GM12878 (cell line): ENCODE measurements around the gene COG4. TPM values are rescaled to one million over a fixed set of nuclear protein-coding genes. Genes with fewer than 3 reads are reported as not detected.

Experiments used
- ATAC-seq: fragments of 200-7000 bp; cut with Tn5 transposase; 3 replicates; pipeline ENCODE4 v1.9.1; 2020; ENCODE audit warnings: mild to moderate bottlenecking, moderate library complexity
- BruUV-seq: library from RNA; stranded (reverse); fragments of 400-500 nt; replicated peaks from 2 replicates; lab custom pipeline; 2021; lab: Mats Ljungman, UMichigan
- CTCF ChIA-PET: fragments of 300-600 bp; sonication (Branson Sonifier 250); formaldehyde crosslinking; extraction: SDS; loops from one replicate; lab custom pipeline; 2021; ENCODE audit warnings: inconsistent platforms; lab: Yijun Ruan, JAX
- POLR2A ChIA-PET: fragments of 350-600 bp; formaldehyde crosslinking; extraction: SDS; loops from one replicate; lab custom pipeline; 2021; ENCODE audit warnings: inconsistent platforms; lab: Charles Lee
- RAD21 ChIA-PET: fragments of 300-600 bp; sonication (Branson Sonifier 250); formaldehyde crosslinking; loops from one replicate; lab custom pipeline; 2023; ENCODE audit warnings: antibody characterized with exemption; ENCODE audit not compliant: unreplicated experiment; lab: Charles Lee
- SMC1A ChIA-PET: fragments of 300-600 bp; sonication (Branson Sonifier 250); formaldehyde crosslinking; loops from one replicate; lab custom pipeline; 2023; ENCODE audit not compliant: unreplicated experiment, uncharacterized antibody; lab: Charles Lee
- DNase-seq: peaks from one replicate; pipeline ENCODE4 v3.0.0-alpha.2; 2011; ENCODE audit warnings: low read depth, low spot score
- FAIRE-seq: peaks from 3 replicates; lab custom pipeline; 2011; peaks lifted over from hg19 to GRCh38; lab: Jason Lieb, UNC
- H2AFZ ChIP-seq: 2 replicates; pipeline ENCODE4 v1.6.0; 2011; ENCODE audit warnings: low read depth, low read length, control low read depth; ENCODE audit not compliant: control insufficient read depth
- H3K27ac ChIP-seq: 2 replicates; pipeline ENCODE4 v1.5.1; 2011; ENCODE audit warnings: control low read depth; ENCODE audit not compliant: control insufficient read depth, insufficient read depth
- H3K27me3 ChIP-seq, 2 experiments: replicated peaks in 1 of 2; 2 replicates each; pipeline versions ENCODE4 v1.6.0 to v1.6.1; 2011; ENCODE audit warnings: low read length in 1 of 2; ENCODE audit not compliant: control insufficient read depth in 2 of 2, insufficient read depth in 2 of 2
- H3K36me3 ChIP-seq, 2 experiments: 2 replicates each; pipeline ENCODE4 v1.5.1; 2011; ENCODE audit warnings: low read length in 1 of 2; ENCODE audit not compliant: control insufficient read depth in 2 of 2, insufficient read depth in 2 of 2
- H3K4me1 ChIP-seq: 2 replicates; pipeline ENCODE4 v1.6.1; 2011; ENCODE audit warnings: mild to moderate bottlenecking, low read length, moderate library complexity, mixed read lengths; ENCODE audit not compliant: control insufficient read depth, insufficient read depth
- H3K4me2 ChIP-seq: 2 replicates; pipeline ENCODE4 v1.6.0; 2011; ENCODE audit warnings: control low read depth; ENCODE audit not compliant: control insufficient read depth, insufficient read depth
- H3K4me3 ChIP-seq: fragments of 200-600 bp; sonication (generic); 2 replicates; pipeline ENCODE4 v1.5.1; 2016
- H3K79me2 ChIP-seq: 2 replicates; pipeline ENCODE4 v1.6.0; 2011; ENCODE audit warnings: low read length; ENCODE audit not compliant: control insufficient read depth, insufficient read depth
- H3K9ac ChIP-seq: 2 replicates; pipeline ENCODE4 v1.8.0; 2011; ENCODE audit warnings: low read length, control low read depth, mixed read lengths; ENCODE audit not compliant: control insufficient read depth, insufficient read depth
- H3K9me3 ChIP-seq: replicated peaks from 3 replicates; pipeline ENCODE4 v1.5.1; 2011; ENCODE audit warnings: mild to moderate bottlenecking, low read length; ENCODE audit not compliant: control insufficient read depth, insufficient read depth
- H4K20me1 ChIP-seq: 2 replicates; pipeline ENCODE4 v1.6.0; 2011; ENCODE audit not compliant: control insufficient read depth, insufficient read depth
- CEBPB ChIP-seq, 2 experiments: fragments of 150-350 bp in 1 of 2; IDR thresholded peaks; 2 replicates each; pipeline ENCODE4 v1.6.1; 2012 to 2014; ENCODE audit warnings: low read depth in 2 of 2, low read length in 2 of 2, borderline replicate concordance in 1 of 2, inconsistent platforms in 1 of 2
- HDAC6 ChIP-seq: fragments of 200-600 bp; sonication (generic); IDR thresholded peaks from one replicate; pipeline ENCODE4 v1.8.0; 2017; ENCODE audit warnings: antibody characterized with exemption; ENCODE audit not compliant: unreplicated experiment
- NFXL1 ChIP-seq: fragments of 450-650 bp; IDR thresholded peaks from 2 replicates; pipeline ENCODE4 v1.6.1; 2017; ENCODE audit warnings: antibody characterized with exemption, mild to moderate bottlenecking, borderline replicate concordance
- POLR2A ChIP-seq: IDR thresholded peaks from 2 replicates; pipeline ENCODE4 v1.6.1; 2011; ENCODE audit warnings: low read depth, mild to moderate bottlenecking, low read length
- SIX5 ChIP-seq: IDR thresholded peaks from 2 replicates; pipeline ENCODE4 v1.6.1; 2011; ENCODE audit warnings: mild to moderate bottlenecking, low read depth, low read length, moderate library complexity; ENCODE audit not compliant: severe bottlenecking
- WGBS: methylation state at CpG from one replicate; pipeline ENCODE4 v1.1.6; 2016; ENCODE audit warnings: low lambda C conversion rate; ENCODE audit not compliant: insufficient replicate concordance, insufficient coverage; ENCODE audit errors: missing lambda C conversion rate; 5-methylcytosine and 5-hydroxymethylcytosine counted together
- in situ Hi-C: fragments of 300-500 bp; cut with MboI; formaldehyde crosslinking; loops from 9 replicates; pipeline ENCODE4 v1.14.3; 2018; ENCODE audit warnings: mixed read lengths
- intact Hi-C: fragments of 100-400 bp; cut with micrococcal nuclease; formaldehyde crosslinking; loops from one replicate; pipeline ENCODE4 v1.14.2; 2022; ENCODE audit not compliant: unreplicated experiment
- polyA plus RNA-seq, 11 experiments: library from polyadenylated mRNA; depleted of rRNA in 4 of 11; unstranded in 6 of 11; stranded (reverse) in 5 of 11; fragments of >200 nt; fragmentation: Nextera tagmentation in 4 of 11; fragmentation: Illumina TruSeq in 1 of 11; extraction: Ambion mirVana in 4 of 11; extraction: Trizol in 1 of 11; gene quantifications; 1 replicate in 1 of 11; 2 replicates in 10 of 11; pipeline versions ENCODE4 v1.2.1 to v1.2.3, GENCODE V29; 2011 to 2016; ENCODE audit warnings: inconsistent platforms in 2 of 11, missing spikeins in 2 of 11, low read depth in 1 of 11
- total RNA-seq, 4 experiments: library from RNA; depleted of rRNA in 3 of 4; stranded (reverse); fragments of >200 nt in 3 of 4; fragmentation: Illumina TruSeq in 1 of 4; extraction: Trizol in 1 of 4; gene quantifications; 2 replicates each; pipeline versions ENCODE4 v1.2.1 to v1.2.3, GENCODE V29; 2013 to 2021
- TF ChIP-seq, protein P1 (sequence below): fragments of 450-650 bp; IDR thresholded peaks from 2 replicates; pipeline ENCODE4 v1.6.1; 2017; ENCODE audit warnings: borderline replicate concordance

Gene COG4
- total and polyA plus RNA-seq, 10 of the 15 experiments (the other 5 are each of a cell fraction or from before 2014, with no cell fraction given) = 7.0 to 57.7 (median 33.0) TPM

DNA sequence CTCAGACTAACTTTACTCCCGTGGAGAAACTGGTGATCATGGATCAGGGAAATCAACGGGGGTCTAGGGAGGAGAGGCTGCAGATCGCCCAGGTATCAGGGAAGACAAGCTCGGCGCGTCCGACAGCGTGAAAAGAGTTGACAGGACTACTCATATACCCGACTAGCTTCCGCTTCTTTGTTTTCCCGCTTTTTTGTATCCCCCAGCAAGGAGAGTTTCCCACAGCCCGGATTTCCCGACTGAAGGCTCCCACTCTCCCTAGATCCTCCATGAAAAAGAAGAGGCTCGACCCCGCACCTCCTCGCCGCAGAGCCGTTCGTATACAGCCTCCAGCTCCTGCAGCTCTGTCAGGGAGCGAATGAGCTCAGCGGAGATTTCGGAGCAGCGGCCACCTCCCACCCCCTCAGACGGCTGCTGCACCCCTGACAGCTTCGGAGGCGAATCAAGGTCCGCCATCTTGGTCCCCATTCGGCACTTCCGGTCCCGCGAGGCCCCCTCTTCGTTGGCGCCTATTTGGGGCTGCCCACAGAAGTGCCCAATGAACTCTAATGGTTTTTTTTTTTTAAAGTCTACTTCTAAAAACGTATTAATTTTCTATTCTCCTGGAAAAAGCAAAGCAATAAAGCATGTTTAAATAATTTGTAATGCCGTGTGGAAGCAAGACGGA lies at the start of gene COG4 (continued):
- TF ChIP-seq, protein P1, sequence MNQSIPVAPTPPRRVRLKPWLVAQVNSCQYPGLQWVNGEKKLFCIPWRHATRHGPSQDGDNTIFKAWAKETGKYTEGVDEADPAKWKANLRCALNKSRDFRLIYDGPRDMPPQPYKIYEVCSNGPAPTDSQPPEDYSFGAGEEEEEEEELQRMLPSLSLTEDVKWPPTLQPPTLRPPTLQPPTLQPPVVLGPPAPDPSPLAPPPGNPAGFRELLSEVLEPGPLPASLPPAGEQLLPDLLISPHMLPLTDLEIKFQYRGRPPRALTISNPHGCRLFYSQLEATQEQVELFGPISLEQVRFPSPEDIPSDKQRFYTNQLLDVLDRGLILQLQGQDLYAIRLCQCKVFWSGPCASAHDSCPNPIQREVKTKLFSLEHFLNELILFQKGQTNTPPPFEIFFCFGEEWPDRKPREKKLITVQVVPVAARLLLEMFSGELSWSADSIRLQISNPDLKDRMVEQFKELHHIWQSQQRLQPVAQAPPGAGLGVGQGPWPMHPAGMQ = peak; percentile 96
- TF ChIP-seq SIX5 = no peak
- TF ChIP-seq HDAC6 = no peak
- peak; percentile 93 for TF ChIP-seq POLR2A

DNA sequence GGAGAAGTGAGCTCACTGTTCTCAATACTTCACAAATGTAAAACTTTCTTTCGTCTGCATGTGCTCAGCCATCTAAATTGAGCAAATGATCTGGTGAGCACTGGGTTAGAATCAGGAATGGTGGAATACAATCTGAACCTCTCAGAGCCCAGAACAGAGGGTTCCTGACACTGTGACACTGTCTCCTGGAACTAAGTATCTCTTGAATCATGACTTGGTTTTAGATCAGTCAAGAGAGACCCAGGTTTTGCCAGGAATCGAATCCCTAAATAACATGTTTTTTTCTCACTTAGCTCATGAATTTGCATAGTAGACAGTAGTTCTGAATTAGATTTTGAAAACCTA lies 49.5 kb upstream of the COG4 start:
- ChIA-PET CTCF (no interaction called here), POLR2A (no interaction called here), RAD21 (no interaction called here), SMC1A (no interaction called here)
- TF ChIP-seq CEBPB (IDR thresholded peaks at IDR 0.05; ENCODE audit: borderline replicate concordance in 1 of 2, low read depth in 2 of 2, low read length in 2 of 2) = no peak
- TF ChIP-seq NFXL1 = no peak
- Histone ChIP-seq H3K27ac (no peak overlapping the region), H4K20me1 (no peaks in the 10 kb centered on the region; the same call in 1 of the 2 replicates), H3K4me3 (no peak overlapping the region), H3K4me1 (peaks cover 13% of the 10 kb centered on the region), H3K9me3 (no peaks in the 10 kb centered on the region), H3K27me3 (no peaks in the 10 kb centered on the region), H2AFZ (no peak overlapping the region), H3K79me2 (no peaks in the 10 kb centered on the region), H3K36me3 (peaks cover 42 to 54% of the 10 kb centered on the region in 2 experiments), H3K4me2 (no peak overlapping the region), H3K9ac (no peak overlapping the region)
- FAIRE-seq = no peak
- intact Hi-C loops = no loop called here
- in situ Hi-C loops = no loop called here
- BruUV-seq = no TSS peak
- 51% methylated on average over 2 of the region's 2 CpGs for whole genome bisulfite sequencing
- ATAC-seq = no peak
- DNase-seq = no peak
